ENCODE measurements around the gene SMPDL3A.

SMPDL3A gene

GRCh38 chr6:122804962-122805485 is 16.0 kb downstream of the SMPDL3A start:
- DNase-seq (ENCODE audit: low read depth), result no peak

DNA sequence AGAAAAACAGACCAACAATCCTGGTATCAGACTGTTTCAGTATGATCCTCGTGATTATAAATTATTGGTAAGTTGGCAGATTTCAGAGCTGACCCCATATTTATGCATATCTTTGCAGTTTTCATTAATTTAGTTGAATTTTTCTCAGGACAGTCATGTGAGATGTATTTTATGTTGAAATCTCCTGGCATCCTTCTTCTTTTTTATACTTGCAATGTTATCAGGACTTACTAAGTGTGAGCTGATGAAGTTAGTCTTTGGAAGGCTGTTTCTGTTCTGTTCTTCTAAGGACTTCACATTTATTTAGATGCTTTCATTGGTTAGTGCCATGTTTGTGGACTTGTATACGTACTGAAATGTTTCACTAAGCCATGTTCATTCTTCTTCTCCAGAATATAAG is 17.2 kb downstream of the SMPDL3A start:
- DNase-seq (ENCODE audit: low read depth), result no peak

GRCh38 chr6:122808121-122808885 is 19.2 kb downstream of the SMPDL3A start:
- no peak for DNase-seq (ENCODE audit: low read depth)

DNA sequence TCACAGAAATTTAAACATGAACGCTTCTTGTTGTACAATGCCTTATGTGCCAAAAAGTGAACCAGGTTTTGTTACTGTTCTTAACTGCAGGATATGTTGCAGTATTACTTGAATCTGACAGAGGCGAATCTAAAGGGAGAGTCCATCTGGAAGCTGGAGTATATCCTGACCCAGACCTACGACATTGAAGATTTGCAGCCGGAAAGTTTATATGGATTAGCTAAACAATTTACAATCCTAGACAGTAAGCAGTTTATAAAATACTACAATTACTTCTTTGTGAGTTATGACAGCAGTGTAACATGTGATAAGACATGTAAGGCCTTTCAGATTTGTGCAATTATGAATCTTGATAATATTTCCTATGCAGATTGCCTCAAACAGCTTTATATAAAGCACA is 19.9 kb downstream of the SMPDL3A start:
- DNase-seq (ENCODE audit: low read depth), result no peak

DNA sequence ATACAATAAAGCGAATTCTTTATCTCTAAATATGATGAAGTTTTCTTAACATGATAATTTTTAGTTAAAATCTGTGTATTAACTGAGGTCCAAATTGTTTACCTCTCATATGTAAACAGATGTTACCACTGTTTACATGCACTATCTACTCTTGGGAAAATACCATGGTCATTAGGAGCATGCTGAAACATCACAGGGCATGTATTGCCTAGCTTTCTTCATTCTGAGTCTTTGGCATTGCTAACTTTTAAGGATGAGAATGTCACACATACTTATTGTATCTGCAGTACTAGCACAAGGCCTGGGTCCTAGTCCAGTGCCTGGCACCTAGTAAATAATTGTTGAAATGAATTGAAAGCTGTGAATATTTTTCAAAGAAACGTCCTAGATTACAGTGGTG is 20.6 kb downstream of the SMPDL3A start:
- no peak for DNase-seq (ENCODE audit: low read depth)

DNA sequence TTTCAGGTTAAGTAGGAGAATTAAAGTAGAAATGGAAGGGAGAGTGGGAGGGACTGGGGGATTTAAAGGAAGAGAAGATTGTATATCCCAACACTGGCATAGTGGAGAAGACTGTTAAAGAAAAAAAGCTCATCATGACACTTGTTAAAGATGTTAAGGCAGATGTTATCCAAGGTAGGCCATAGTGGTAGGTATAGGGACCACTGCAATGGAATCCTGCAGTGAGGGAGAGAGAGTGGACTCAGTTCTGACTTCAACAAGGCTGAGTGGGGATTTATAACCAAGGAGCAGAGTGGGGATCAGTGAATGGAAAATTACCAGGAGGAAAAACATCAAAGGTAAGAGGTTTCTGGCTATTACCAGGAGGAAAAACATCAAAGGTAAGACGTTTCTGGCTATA is 21.1 kb downstream of the SMPDL3A start:
- no peak for DNase-seq (ENCODE audit: low read depth)

GRCh38 chr6:122817358-122817757 is 28.3 kb downstream of the SMPDL3A start:
- DNase-seq (ENCODE audit: low read depth), result no peak

DNA sequence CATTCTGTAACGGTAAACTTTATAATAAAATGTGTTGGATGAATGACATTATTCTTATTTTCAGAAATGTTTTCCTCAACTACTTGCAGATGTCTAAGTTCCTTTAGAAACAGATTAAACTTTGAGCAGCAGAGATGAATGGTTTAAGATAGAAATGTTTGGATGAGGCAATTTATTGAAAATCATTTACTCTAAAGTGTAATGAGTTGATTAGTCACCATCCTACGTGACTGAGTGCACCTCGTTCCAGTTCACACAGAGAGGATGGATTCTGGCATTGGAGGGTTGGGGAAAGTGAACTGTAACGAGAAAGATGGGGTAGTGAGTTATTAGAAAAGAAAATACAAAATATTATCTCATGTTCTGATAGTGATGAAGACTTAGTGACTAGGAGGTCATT is 28.7 kb downstream of the SMPDL3A start:
- DNase-seq (ENCODE audit: low read depth), result no peak

- no peak for DNase-seq (ENCODE audit: low read depth)
Measured at GRCh38 chr6:122818866-122819265, 29.8 kb downstream of the SMPDL3A start.

DNA sequence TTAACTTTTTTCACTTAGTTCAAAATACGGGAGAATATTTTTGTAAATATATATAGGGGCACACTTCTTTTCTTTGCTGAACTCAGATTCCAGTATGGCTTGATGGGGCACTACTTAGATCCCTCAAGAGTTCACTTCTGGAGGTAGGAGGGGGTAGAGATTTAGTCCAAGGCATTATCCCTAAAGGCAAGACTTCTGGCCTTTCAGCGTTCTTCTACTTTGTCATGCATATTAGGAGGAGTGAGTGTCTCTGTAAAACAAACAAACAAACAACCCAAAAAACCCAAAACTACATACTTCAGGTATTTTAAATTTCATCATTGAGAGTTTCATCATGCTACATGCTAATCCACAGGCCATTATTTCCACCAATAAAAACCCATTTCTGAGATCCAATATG is 32.0 kb downstream of the SMPDL3A start:
- DNase-seq (ENCODE audit: low read depth), result no peak

DNA sequence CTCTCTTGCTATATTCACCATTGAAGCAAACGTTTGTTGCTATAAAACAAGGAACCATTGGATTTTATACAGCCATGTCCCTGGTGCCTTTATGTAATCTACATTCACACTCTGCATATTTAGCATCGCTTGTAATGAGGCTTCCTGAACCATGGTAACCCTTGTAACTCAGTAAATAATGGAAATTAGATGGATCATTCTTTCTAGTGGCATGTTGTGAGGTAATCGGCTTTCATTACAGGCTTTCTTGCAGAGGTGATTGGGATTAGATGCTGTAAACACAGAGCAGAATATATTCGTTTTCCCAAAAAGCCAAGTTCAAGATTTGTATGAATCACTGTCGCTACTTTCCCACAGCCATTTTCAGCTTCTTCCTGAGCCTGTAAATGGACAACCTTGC is 36.1 kb downstream of the SMPDL3A start:
- DNase-seq (ENCODE audit: low read depth), result no peak

GRCh38 chr6:122829456-122829855 is 40.4 kb downstream of the SMPDL3A start:
- no peak for DNase-seq (ENCODE audit: low read depth)

DNA sequence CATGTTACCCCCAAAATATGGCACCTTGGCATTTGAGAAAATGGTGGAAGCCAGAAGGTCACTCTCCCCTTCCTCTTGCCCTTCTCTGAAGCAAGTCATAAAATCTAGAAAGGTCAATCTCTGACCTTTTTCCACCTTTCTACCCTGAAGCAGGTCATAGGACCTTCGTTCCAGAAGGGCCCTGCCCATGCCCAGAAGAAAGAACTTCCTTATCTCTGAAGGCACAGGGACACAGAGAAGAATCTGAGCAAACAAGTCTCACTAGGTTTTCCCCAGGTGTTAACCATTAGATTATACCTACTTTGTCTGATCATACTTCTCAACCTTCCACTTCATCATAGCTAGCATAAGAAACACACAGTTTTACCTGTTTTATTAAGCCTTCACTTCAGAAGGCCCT is 42.5 kb downstream of the SMPDL3A start:
- DNase-seq (ENCODE audit: low read depth), result no peak

DNA sequence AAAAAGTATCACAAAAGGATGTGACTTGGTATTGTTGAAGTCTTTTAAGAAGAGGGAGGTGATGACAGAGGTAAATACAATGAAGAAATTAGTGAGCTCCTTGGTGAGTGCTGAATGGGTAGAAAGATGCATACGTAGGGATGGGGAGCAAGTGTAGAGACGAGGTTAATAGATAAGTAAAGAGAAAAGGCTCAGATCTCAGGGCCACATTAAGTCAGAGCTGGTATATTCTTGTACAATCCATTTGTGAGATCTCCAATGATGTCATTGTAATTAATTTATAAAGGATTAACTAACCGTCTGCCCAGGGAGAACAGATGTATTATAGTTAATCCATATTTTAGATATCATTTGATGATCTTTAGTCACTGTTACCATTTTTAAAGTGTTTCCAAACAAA is 43.4 kb downstream of the SMPDL3A start:
- DNase-seq (ENCODE audit: low read depth), result no peak

- no peak for DNase-seq (ENCODE audit: low read depth)
Measured at GRCh38 chr6:122833021-122833491, 44.0 kb downstream of the SMPDL3A start.

- no peak for DNase-seq (ENCODE audit: low read depth)
Measured at GRCh38 chr6:122838060-122838780, 49.2 kb downstream of the SMPDL3A start.

- no peak for DNase-seq (ENCODE audit: low read depth)
Measured at GRCh38 chr6:122839472-122839871, 50.4 kb downstream of the SMPDL3A start.

DNA sequence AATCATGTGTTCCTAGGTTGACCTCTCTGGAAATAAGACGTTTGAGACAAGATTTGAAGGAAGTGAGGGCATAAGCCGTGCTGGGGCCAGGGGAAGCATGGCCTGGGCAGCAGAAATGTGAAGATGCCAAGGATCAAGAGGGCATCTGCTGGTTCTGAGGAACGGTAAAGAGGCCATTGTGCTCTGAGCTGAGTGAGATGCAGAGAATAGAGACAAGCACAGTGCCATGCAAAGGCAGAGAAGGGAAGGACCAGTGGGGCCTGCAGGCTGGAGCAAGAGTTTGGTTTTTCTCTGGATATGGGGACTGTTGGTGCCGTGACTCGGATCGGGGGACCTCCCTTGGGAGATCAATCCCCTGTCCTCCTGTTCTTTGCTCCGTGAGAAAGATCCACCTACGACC is 50.8 kb downstream of the SMPDL3A start:
- DNase-seq (ENCODE audit: low read depth), result no peak

DNA sequence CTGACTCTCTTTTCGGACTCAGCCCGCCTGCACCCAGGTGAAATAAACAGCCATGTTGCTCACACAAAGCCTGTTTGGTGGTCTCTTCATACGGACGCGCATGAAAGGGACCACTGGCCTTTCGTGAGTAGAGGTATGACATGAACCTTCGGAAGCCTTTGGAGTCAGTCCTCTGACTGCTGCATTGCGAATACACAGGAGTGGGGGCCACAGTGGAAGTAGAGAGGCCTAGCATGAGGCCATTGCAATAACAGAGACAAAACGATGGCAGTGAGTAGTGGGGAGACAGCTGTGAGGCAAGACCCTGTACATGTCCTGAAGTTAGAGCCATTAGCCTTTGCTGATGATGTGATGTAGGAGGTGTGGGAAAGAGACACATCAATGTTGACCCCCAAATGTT is 56.4 kb downstream of the SMPDL3A start:
- DNase-seq (ENCODE audit: low read depth), result no peak

DNA sequence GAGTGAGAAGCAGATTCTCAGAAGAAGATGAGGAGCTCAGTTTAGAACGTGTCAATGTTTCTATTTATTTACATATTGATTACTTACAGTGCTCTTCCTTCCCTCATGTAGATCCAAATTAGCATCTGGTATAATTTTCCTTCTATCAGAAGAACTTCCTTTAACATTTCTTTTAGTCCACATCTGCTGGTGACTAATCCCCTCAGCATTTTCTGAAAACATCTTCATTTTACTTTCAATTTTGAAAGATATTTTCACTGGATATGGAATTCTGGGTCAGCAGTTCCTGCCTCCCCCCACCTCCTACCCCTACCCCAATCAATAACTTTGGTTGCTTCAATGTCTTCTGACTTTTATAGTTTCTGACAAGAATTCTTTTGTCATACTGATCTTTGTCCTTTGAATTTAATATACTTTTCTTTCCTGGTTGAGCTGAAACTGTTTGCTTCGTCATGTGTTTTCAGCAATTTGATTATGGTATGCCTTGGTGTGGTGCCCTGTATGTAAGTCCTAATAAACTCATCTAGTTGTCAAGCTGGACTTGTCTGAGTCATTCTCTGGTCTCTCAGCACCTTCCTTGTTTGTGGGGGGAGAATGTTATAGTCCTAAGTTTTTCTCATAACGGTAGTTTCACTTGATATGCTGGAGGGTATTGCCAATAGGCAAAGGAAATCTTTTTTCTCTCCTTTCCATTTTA is 57.0 kb downstream of the SMPDL3A start:
- no peak for DNase-seq (ENCODE audit: low read depth)

DNA sequence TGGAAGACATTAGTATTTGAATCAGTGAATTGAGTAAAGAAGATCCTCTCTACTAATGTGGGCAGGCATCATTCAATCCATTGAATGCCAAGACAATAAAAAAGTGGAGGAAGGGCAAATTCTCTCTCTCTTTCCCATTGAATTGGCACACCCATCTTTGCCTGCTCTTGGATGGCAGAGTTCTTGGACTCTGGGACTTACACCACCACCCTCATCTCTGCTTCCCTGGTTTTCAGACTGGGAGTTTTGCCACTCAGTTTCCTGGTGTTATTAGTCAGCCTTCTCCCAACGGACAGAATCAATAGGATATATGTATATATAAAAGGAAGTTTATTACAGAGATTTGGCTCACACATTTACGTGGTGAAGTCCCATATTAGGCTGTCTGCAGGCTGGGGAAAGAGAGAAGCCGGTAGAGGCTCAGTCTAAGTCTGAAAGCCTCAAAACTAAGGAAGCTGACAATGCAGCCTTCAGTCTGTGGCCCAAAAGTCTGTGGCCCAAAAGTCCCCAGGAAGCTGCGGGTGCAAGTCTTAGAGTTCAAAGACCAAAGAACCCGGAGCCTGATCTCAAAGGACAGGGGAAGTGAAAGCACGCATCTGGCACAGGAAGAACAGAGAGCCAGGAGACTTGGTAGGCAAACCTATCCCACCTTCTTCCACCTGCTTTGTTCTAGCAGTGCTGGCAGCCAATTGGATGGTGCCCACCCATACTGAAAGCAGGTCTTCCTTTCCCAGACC is 64.4 kb downstream of the SMPDL3A start:
- no peak for DNase-seq (ENCODE audit: low read depth)
